GM12878 (cell line): Measurements from ENCODE around the gene ARMH1. TPM values are rescaled to one million over a fixed set of nuclear protein-coding genes. Genes with fewer than 3 reads are reported as not detected.

Experiments
- ATAC-seq: fragments of 200-7000 bp; cut with Tn5 transposase; 3 replicates; pipeline ENCODE4 v1.9.1; 2020; ENCODE audit warnings: mild to moderate bottlenecking, moderate library complexity
- BruUV-seq: library from RNA; stranded (reverse); fragments of 400-500 nt; replicated peaks from 2 replicates; lab custom pipeline; 2021; lab: Mats Ljungman, UMichigan
- CTCF ChIA-PET: fragments of 300-600 bp; sonication (Branson Sonifier 250); formaldehyde crosslinking; extraction: SDS; loops from one replicate; lab custom pipeline; 2021; ENCODE audit warnings: inconsistent platforms; lab: Yijun Ruan, JAX
- POLR2A ChIA-PET: fragments of 350-600 bp; formaldehyde crosslinking; extraction: SDS; loops from one replicate; lab custom pipeline; 2021; ENCODE audit warnings: inconsistent platforms; lab: Charles Lee
- RAD21 ChIA-PET: fragments of 300-600 bp; sonication (Branson Sonifier 250); formaldehyde crosslinking; loops from one replicate; lab custom pipeline; 2023; ENCODE audit warnings: antibody characterized with exemption; ENCODE audit not compliant: unreplicated experiment; lab: Charles Lee
- SMC1A ChIA-PET: fragments of 300-600 bp; sonication (Branson Sonifier 250); formaldehyde crosslinking; loops from one replicate; lab custom pipeline; 2023; ENCODE audit not compliant: unreplicated experiment, uncharacterized antibody; lab: Charles Lee
- DNase-seq: peaks from one replicate; pipeline ENCODE4 v3.0.0-alpha.2; 2011; ENCODE audit warnings: low read depth, low spot score
- FAIRE-seq: peaks from 3 replicates; lab custom pipeline; 2011; peaks lifted over from hg19 to GRCh38; lab: Jason Lieb, UNC
- H2AFZ ChIP-seq: 2 replicates; pipeline ENCODE4 v1.6.0; 2011; ENCODE audit warnings: low read depth, low read length, control low read depth; ENCODE audit not compliant: control insufficient read depth
- H3K27ac ChIP-seq: 2 replicates; pipeline ENCODE4 v1.5.1; 2011; ENCODE audit warnings: control low read depth; ENCODE audit not compliant: control insufficient read depth, insufficient read depth
- H3K27me3 ChIP-seq, 2 experiments: replicated peaks in 1 of 2; 2 replicates each; pipeline versions ENCODE4 v1.6.0 to v1.6.1; 2011; ENCODE audit warnings: low read length in 1 of 2; ENCODE audit not compliant: control insufficient read depth in 2 of 2, insufficient read depth in 2 of 2
- H3K36me3 ChIP-seq, 2 experiments: 2 replicates each; pipeline ENCODE4 v1.5.1; 2011; ENCODE audit warnings: low read length in 1 of 2; ENCODE audit not compliant: control insufficient read depth in 2 of 2, insufficient read depth in 2 of 2
- H3K4me1 ChIP-seq: 2 replicates; pipeline ENCODE4 v1.6.1; 2011; ENCODE audit warnings: mild to moderate bottlenecking, low read length, moderate library complexity, mixed read lengths; ENCODE audit not compliant: control insufficient read depth, insufficient read depth
- H3K4me2 ChIP-seq: 2 replicates; pipeline ENCODE4 v1.6.0; 2011; ENCODE audit warnings: control low read depth; ENCODE audit not compliant: control insufficient read depth, insufficient read depth
- H3K4me3 ChIP-seq: fragments of 200-600 bp; sonication (generic); 2 replicates; pipeline ENCODE4 v1.5.1; 2016
- H3K79me2 ChIP-seq: 2 replicates; pipeline ENCODE4 v1.6.0; 2011; ENCODE audit warnings: low read length; ENCODE audit not compliant: control insufficient read depth, insufficient read depth
- H3K9ac ChIP-seq: 2 replicates; pipeline ENCODE4 v1.8.0; 2011; ENCODE audit warnings: low read length, control low read depth, mixed read lengths; ENCODE audit not compliant: control insufficient read depth, insufficient read depth
- H3K9me3 ChIP-seq: replicated peaks from 3 replicates; pipeline ENCODE4 v1.5.1; 2011; ENCODE audit warnings: mild to moderate bottlenecking, low read length; ENCODE audit not compliant: control insufficient read depth, insufficient read depth
- H4K20me1 ChIP-seq: 2 replicates; pipeline ENCODE4 v1.6.0; 2011; ENCODE audit not compliant: control insufficient read depth, insufficient read depth
- ASH2L ChIP-seq: fragments of 300-600, 200-600 bp; sonication (generic); IDR thresholded peaks from 2 replicates; pipeline ENCODE4 v1.6.1; 2017; ENCODE audit warnings: low read depth, mild to moderate bottlenecking, borderline replicate concordance
- BCL11A ChIP-seq: IDR thresholded peaks from 2 replicates; pipeline ENCODE4 v1.6.1; 2011; ENCODE audit warnings: low read depth, low read length
- EED ChIP-seq: sonication (generic); IDR thresholded peaks from 2 replicates; pipeline ENCODE4 v1.6.1; 2016; ENCODE audit warnings: antibody characterized with exemption, low read depth
- EP300 ChIP-seq, 2 experiments: fragments of 150-350 bp in 1 of 2; IDR thresholded peaks; 2 replicates each; pipeline ENCODE4 v1.6.1; 2011 to 2012; ENCODE audit warnings: low read depth in 2 of 2, low read length in 2 of 2, borderline replicate concordance in 1 of 2, improper control_type of control experiment in 1 of 2, inconsistent platforms in 1 of 2; ENCODE audit not compliant: control insufficient read depth in 1 of 2
- GABPA ChIP-seq: IDR thresholded peaks from 2 replicates; pipeline ENCODE4 v1.6.1; 2014; ENCODE audit warnings: antibody characterized with exemption, low read depth, mild to moderate bottlenecking, inconsistent platforms
- HDGF ChIP-seq: fragments of 450-650 bp; IDR thresholded peaks from 2 replicates; pipeline ENCODE4 v1.6.1; 2016; ENCODE audit warnings: antibody characterized with exemption
- IKZF1 ChIP-seq: fragments of 450-650 bp; conservative IDR thresholded peaks from 2 replicates; pipeline ENCODE4 v1.6.1; 2017; ENCODE audit warnings: antibody characterized with exemption, mild to moderate bottlenecking
- IKZF2 ChIP-seq, 2 experiments: fragments of 450-650 bp; IDR thresholded peaks; 2 replicates each; pipeline ENCODE4 v1.6.1; 2017; ENCODE audit warnings: mild to moderate bottlenecking in 2 of 2, moderate library complexity in 2 of 2
- JUNB ChIP-seq: IDR thresholded peaks from 2 replicates; pipeline ENCODE4 v1.6.1; 2016; ENCODE audit warnings: antibody characterized with exemption, mild to moderate bottlenecking
- MTA2 ChIP-seq: fragments of 450-650 bp; IDR thresholded peaks from 2 replicates; pipeline ENCODE4 v1.6.1; 2016; ENCODE audit warnings: low read depth, mild to moderate bottlenecking, moderate library complexity
- NBN ChIP-seq: fragments of 450-650 bp; IDR thresholded peaks from 2 replicates; pipeline ENCODE4 v1.6.1; 2016
- RELA ChIP-seq: fragments of 450-650 bp; IDR thresholded peaks from 2 replicates; pipeline ENCODE4 v1.8.0; 2014; ENCODE audit warnings: borderline replicate concordance; ENCODE audit not compliant: partially characterized antibody
- RUNX3 ChIP-seq: IDR thresholded peaks from 2 replicates; pipeline ENCODE4 v1.6.1; 2012; ENCODE audit warnings: low read length, inconsistent platforms
- SIN3A ChIP-seq: IDR thresholded peaks from 2 replicates; pipeline ENCODE4 v1.6.1; 2012; ENCODE audit warnings: low read depth, low read length, improper control_type of control experiment
- SPI1 ChIP-seq: IDR thresholded peaks from 2 replicates; pipeline ENCODE4 v1.6.1; 2011; ENCODE audit warnings: low read depth, mild to moderate bottlenecking, low read length, moderate library complexity, borderline replicate concordance; ENCODE audit not compliant: insufficient read depth
- WGBS: methylation state at CpG from one replicate; pipeline ENCODE4 v1.1.6; 2016; ENCODE audit warnings: low lambda C conversion rate; ENCODE audit not compliant: insufficient replicate concordance, insufficient coverage; ENCODE audit errors: missing lambda C conversion rate; 5-methylcytosine and 5-hydroxymethylcytosine counted together
- in situ Hi-C: fragments of 300-500 bp; cut with MboI; formaldehyde crosslinking; loops from 9 replicates; pipeline ENCODE4 v1.14.3; 2018; ENCODE audit warnings: mixed read lengths
- intact Hi-C: fragments of 100-400 bp; cut with micrococcal nuclease; formaldehyde crosslinking; loops from one replicate; pipeline ENCODE4 v1.14.2; 2022; ENCODE audit not compliant: unreplicated experiment
- polyA plus RNA-seq, 11 experiments: library from polyadenylated mRNA; depleted of rRNA in 4 of 11; unstranded in 6 of 11; stranded (reverse) in 5 of 11; fragments of >200 nt; fragmentation: Nextera tagmentation in 4 of 11; fragmentation: Illumina TruSeq in 1 of 11; extraction: Ambion mirVana in 4 of 11; extraction: Trizol in 1 of 11; gene quantifications; 1 replicate in 1 of 11; 2 replicates in 10 of 11; pipeline versions ENCODE4 v1.2.1 to v1.2.3, GENCODE V29; 2011 to 2016; ENCODE audit warnings: inconsistent platforms in 2 of 11, missing spikeins in 2 of 11, low read depth in 1 of 11
- total RNA-seq, 4 experiments: library from RNA; depleted of rRNA in 3 of 4; stranded (reverse); fragments of >200 nt in 3 of 4; fragmentation: Illumina TruSeq in 1 of 4; extraction: Trizol in 1 of 4; gene quantifications; 2 replicates each; pipeline versions ENCODE4 v1.2.1 to v1.2.3, GENCODE V29; 2013 to 2021
- TF ChIP-seq, protein P1 (sequence below): fragments of 450-650 bp; conservative IDR thresholded peaks from 2 replicates; pipeline ENCODE4 v1.6.1; 2017; ENCODE audit warnings: mild to moderate bottlenecking, moderate library complexity
- TF ChIP-seq, protein P2 (sequence below): fragments of 450-650 bp; formaldehyde crosslinking; IDR thresholded peaks from 2 replicates; pipeline ENCODE4 v1.5.0; 2022; ENCODE audit warnings: mild to moderate bottlenecking, missing genetic modification characterization

Gene ARMH1
- total and polyA plus RNA-seq, 10 of the 15 experiments (the other 5 are each of a cell fraction or from before 2014, with no cell fraction given) = 0.93 to 43.9 (median 8.2) TPM

DNA sequence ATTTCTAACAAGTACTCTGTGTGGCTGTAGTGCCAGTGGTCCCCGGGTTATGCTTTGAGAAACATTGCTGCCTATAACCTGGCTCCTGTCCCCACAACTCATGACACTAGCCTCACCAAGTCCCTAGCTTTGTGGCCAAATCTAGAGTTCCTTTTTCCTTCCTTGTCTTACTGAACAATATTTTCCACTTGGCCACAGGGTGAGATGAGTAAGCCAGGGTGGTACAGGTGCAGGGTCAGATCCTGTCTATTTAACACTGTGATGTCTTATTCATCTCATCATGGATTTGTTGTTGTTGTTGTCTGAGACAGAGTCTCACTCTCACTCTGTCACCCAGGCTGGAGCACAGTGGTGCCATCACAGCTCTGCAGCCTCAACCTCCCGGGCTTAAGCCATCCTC lies 18.6 kb downstream of the ARMH1 start:
- in situ Hi-C loops = no loop called here
- DNase-seq (no peak), FAIRE-seq (no peak), ATAC-seq (peak; percentile 43)
- 66% methylated on average over 2 of the region's 2 CpGs for WGBS
- H3K4me1 ChIP-seq = peaks cover 47% of the 10 kb centered on the region
- H3K27ac ChIP-seq = no peak overlapping the region
- BruUV-seq = no TSS peak
- H3K9ac ChIP-seq = no peak overlapping the region
- TF ChIP-seq SPI1 (no peak), MTA2 (no peak), IKZF2 (IDR thresholded peaks at IDR 0.05) (peak in 1 of 2 experiments; percentile 24; a peak in 1 of 4 replicates), JUNB (0 out of 2 replicates have a peak, but pooled peaks have one; percentile 21), SIN3A (no peak), RELA (no peak), EP300 (IDR thresholded peaks at IDR 0.05; ENCODE audit: borderline replicate concordance in 1 of 2, control insufficient read depth in 1 of 2, low read depth in 2 of 2, low read length in 2 of 2) (peak in 1 of 2 experiments; percentile 20; a peak in 1 of 4 replicates), HDGF (no peak), GABPA (no peak), ASH2L (no peak), IKZF1 (0 out of 2 replicates have a peak, but pooled peaks have one; percentile 30), EED (peak; percentile 43; the same call in 1 of the 2 replicates), NBN (no peak), RUNX3 (peak; percentile 56; the same call in 1 of the 2 replicates), BCL11A (no peak)
- TF ChIP-seq, protein P1, sequence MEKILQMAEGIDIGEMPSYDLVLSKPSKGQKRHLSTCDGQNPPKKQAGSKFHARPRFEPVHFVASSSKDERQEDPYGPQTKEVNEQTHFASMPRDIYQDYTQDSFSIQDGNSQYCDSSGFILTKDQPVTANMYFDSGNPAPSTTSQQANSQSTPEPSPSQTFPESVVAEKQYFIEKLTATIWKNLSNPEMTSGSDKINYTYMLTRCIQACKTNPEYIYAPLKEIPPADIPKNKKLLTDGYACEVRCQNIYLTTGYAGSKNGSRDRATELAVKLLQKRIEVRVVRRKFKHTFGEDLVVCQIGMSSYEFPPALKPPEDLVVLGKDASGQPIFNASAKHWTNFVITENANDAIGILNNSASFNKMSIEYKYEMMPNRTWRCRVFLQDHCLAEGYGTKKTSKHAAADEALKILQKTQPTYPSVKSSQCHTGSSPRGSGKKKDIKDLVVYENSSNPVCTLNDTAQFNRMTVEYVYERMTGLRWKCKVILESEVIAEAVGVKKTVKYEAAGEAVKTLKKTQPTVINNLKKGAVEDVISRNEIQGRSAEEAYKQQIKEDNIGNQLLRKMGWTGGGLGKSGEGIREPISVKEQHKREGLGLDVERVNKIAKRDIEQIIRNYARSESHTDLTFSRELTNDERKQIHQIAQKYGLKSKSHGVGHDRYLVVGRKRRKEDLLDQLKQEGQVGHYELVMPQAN = no peak
- TF ChIP-seq, protein P2, sequence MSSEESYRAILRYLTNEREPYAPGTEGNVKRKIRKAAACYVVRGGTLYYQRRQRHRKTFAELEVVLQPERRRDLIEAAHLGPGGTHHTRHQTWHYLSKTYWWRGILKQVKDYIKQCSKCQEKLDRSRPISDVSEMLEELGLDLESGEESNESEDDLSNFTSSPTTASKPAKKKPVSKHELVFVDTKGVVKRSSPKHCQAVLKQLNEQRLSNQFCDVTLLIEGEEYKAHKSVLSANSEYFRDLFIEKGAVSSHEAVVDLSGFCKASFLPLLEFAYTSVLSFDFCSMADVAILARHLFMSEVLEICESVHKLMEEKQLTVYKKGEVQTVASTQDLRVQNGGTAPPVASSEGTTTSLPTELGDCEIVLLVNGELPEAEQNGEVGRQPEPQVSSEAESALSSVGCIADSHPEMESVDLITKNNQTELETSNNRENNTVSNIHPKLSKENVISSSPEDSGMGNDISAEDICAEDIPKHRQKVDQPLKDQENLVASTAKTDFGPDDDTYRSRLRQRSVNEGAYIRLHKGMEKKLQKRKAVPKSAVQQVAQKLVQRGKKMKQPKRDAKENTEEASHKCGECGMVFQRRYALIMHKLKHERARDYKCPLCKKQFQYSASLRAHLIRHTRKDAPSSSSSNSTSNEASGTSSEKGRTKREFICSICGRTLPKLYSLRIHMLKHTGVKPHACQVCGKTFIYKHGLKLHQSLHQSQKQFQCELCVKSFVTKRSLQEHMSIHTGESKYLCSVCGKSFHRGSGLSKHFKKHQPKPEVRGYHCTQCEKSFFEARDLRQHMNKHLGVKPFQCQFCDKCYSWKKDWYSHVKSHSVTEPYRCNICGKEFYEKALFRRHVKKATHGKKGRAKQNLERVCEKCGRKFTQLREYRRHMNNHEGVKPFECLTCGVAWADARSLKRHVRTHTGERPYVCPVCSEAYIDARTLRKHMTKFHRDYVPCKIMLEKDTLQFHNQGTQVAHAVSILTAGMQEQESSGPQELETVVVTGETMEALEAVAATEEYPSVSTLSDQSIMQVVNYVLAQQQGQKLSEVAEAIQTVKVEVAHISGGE (CRISPR knock-in tag) = no peak
- peak overlapping the region; percentile 13; the same call in 1 of the 2 replicates for H3K4me2 ChIP-seq
- CTCF ChIA-PET = interaction anchor here (1.2 to 2.8 kb wide), 4 partner anchors 9 to 40 kb away, joined by 3 to 16 read pairs (median 6); partner anchors contain the start of gene TMEM53
- intact Hi-C loops = no loop called here
- H2AFZ ChIP-seq = no peak overlapping the region
- H3K36me3 ChIP-seq = no peaks in the 10 kb centered on the region
- no peaks in the 10 kb centered on the region for H4K20me1 ChIP-seq
- SMC1A ChIA-PET = interaction anchor here (0.9 to 8.8 kb wide), 2 partner anchors 14 to 18 kb away, joined by 3 to 76 read pairs; partner anchors contain the start of genes ARMH1 and TMEM53
- H3K9me3 ChIP-seq = no peaks in the 10 kb centered on the region
- POLR2A ChIA-PET = interaction anchor here (1.1 to 1.2 kb wide), 2 partner anchors 8 to 19 kb away, joined by 4 read pairs; partner anchors contain the start of genes ARMH1 and TMEM53
- no peaks in the 10 kb centered on the region for H3K27me3 ChIP-seq
- H3K4me3 ChIP-seq = no peak overlapping the region
- RAD21 ChIA-PET = no interaction called here
- H3K79me2 ChIP-seq = no peaks in the 10 kb centered on the region
